ENCODE data around the gene DDX55. TPM values are rescaled to one million over a fixed set of nuclear protein-coding genes. Genes with fewer than 3 reads are reported as not detected.
"Not testable (repeated sequence)": the region's sequence is repeated elsewhere in the genome, so short reads cannot be mapped to it uniquely, and the experiment has no call there.

DDX55 gene
- 26.4 TPM for total RNA-seq

GRCh38 chr12:123601602-123602489 lies at the start of gene DDX55:
DDX55 (plus strand) TSS chr12:123602099; CDS start chr12:123602149, 50 bp downstream.
- peak within 1 kb of the TSS; percentile 70 for H3K4me3 ChIP-seq (ENCODE audit: low read length)
- no peaks in the 10 kb centered on the region for H3K27me3 ChIP-seq (ENCODE audit: insufficient read depth, low read length)
- no peaks in the 10 kb centered on the region for H3K9me3 ChIP-seq (ENCODE audit: low read depth, low read length)
- peaks cover 22% of the 10 kb centered on the region for H3K4me1 ChIP-seq (ENCODE audit: insufficient read depth, low read length)

GRCh38 chr12:123554136-123554535 lies 47.8 kb upstream of the DDX55 start:
- H3K4me1 ChIP-seq (ENCODE audit: insufficient read depth, low read length) = peaks cover 28% of the 10 kb centered on the region
- H3K4me3 ChIP-seq (ENCODE audit: low read length); H3K9me3 ChIP-seq (ENCODE audit: low read depth, low read length); H3K27me3 ChIP-seq (ENCODE audit: insufficient read depth, low read length): not testable (repeated sequence)

- not testable (repeated sequence) for H3K4me3 ChIP-seq (ENCODE audit: low read length); H3K27me3 ChIP-seq (ENCODE audit: insufficient read depth, low read length); H3K9me3 ChIP-seq (ENCODE audit: low read depth, low read length)
- peaks cover 34% of the 10 kb centered on the region for H3K4me1 ChIP-seq (ENCODE audit: insufficient read depth, low read length)
Observed at GRCh38 chr12:123554843-123555242, 47.1 kb upstream of the DDX55 start.

GRCh38 chr12:123558487-123558886 lies 43.4 kb upstream of the DDX55 start:
- H3K4me3 ChIP-seq (ENCODE audit: low read length); H3K9me3 ChIP-seq (ENCODE audit: low read depth, low read length); H3K27me3 ChIP-seq (ENCODE audit: insufficient read depth, low read length): not testable (repeated sequence)
- peaks cover 28% of the 10 kb centered on the region for H3K4me1 ChIP-seq (ENCODE audit: insufficient read depth, low read length)

GRCh38 chr12:123559468-123559867 lies 42.4 kb upstream of the DDX55 start:
- Histone ChIP-seq H3K4me3 (ENCODE audit: low read length) (no peak overlapping the region), H3K4me1 (ENCODE audit: insufficient read depth, low read length) (peaks cover 19% of the 10 kb centered on the region), H3K9me3 (ENCODE audit: low read depth, low read length) (no peaks in the 10 kb centered on the region), H3K27me3 (ENCODE audit: insufficient read depth, low read length) (no peaks in the 10 kb centered on the region)

- H3K9me3 ChIP-seq (ENCODE audit: low read depth, low read length) = no peaks in the 10 kb centered on the region
Observed at GRCh38 chr12:123571343-123571813, 30.5 kb upstream of the DDX55 start.

GRCh38 chr12:123572391-123572790 lies 29.5 kb upstream of the DDX55 start:
- Histone ChIP-seq H3K9me3 (ENCODE audit: low read depth, low read length) (no peaks in the 10 kb centered on the region), H3K27me3 (ENCODE audit: insufficient read depth, low read length) (no peaks in the 10 kb centered on the region), H3K4me3 (ENCODE audit: low read length) (no peak overlapping the region), H3K4me1 (ENCODE audit: insufficient read depth, low read length) (no peaks in the 10 kb centered on the region)

More at GRCh38 chr12:123571343-123571813, 30.5 kb upstream of the DDX55 start:
- H3K27me3 ChIP-seq (ENCODE audit: insufficient read depth, low read length) = no peaks in the 10 kb centered on the region
- no peaks in the 10 kb centered on the region for H3K4me1 ChIP-seq (ENCODE audit: insufficient read depth, low read length)
- H3K4me3 ChIP-seq (ENCODE audit: low read length) = no peak overlapping the region

- H3K4me1 ChIP-seq (ENCODE audit: insufficient read depth, low read length) = no peaks in the 10 kb centered on the region
- no peaks in the 10 kb centered on the region for H3K9me3 ChIP-seq (ENCODE audit: low read depth, low read length)
- no peak overlapping the region for H3K4me3 ChIP-seq (ENCODE audit: low read length)
- no peaks in the 10 kb centered on the region for H3K27me3 ChIP-seq (ENCODE audit: insufficient read depth, low read length)
Observed at GRCh38 chr12:123573870-123574269, 28.0 kb upstream of the DDX55 start.

- H3K27me3 ChIP-seq (ENCODE audit: insufficient read depth, low read length) = no peaks in the 10 kb centered on the region
- H3K4me3 ChIP-seq (ENCODE audit: low read length) = no peak overlapping the region
Observed at GRCh38 chr12:123576611-123577010, 25.3 kb upstream of the DDX55 start.

GRCh38 chr12:123578243-123578642 lies 23.7 kb upstream of the DDX55 start:
- Histone ChIP-seq H3K4me3 (ENCODE audit: low read length) (no peak overlapping the region), H3K9me3 (ENCODE audit: low read depth, low read length) (no peaks in the 10 kb centered on the region), H3K4me1 (ENCODE audit: insufficient read depth, low read length) (peaks cover 15% of the 10 kb centered on the region), H3K27me3 (ENCODE audit: insufficient read depth, low read length) (no peaks in the 10 kb centered on the region)

More at GRCh38 chr12:123576611-123577010, 25.3 kb upstream of the DDX55 start:
- H3K4me1 ChIP-seq (ENCODE audit: insufficient read depth, low read length) = no peaks in the 10 kb centered on the region
- no peaks in the 10 kb centered on the region for H3K9me3 ChIP-seq (ENCODE audit: low read depth, low read length)

- H3K4me3 ChIP-seq (ENCODE audit: low read length); H3K9me3 ChIP-seq (ENCODE audit: low read depth, low read length); H3K27me3 ChIP-seq (ENCODE audit: insufficient read depth, low read length): not testable (repeated sequence)
- H3K4me1 ChIP-seq (ENCODE audit: insufficient read depth, low read length) = peaks cover 17% of the 10 kb centered on the region
Observed at GRCh38 chr12:123578829-123579228, 23.1 kb upstream of the DDX55 start.

- H3K4me1 ChIP-seq (ENCODE audit: insufficient read depth, low read length) = peaks cover 30% of the 10 kb centered on the region
- no peaks in the 10 kb centered on the region for H3K27me3 ChIP-seq (ENCODE audit: insufficient read depth, low read length)
- no peaks in the 10 kb centered on the region for H3K9me3 ChIP-seq (ENCODE audit: low read depth, low read length)
- H3K4me3 ChIP-seq (ENCODE audit: low read length) = no peak overlapping the region
Observed at GRCh38 chr12:123580772-123581171, 21.1 kb upstream of the DDX55 start.

GRCh38 chr12:123591702-123592481 lies 10.0 kb upstream of the DDX55 start:
- Histone ChIP-seq H3K4me1 (ENCODE audit: insufficient read depth, low read length) (peaks cover 7% of the 10 kb centered on the region), H3K4me3 (ENCODE audit: low read length) (no peak overlapping the region), H3K9me3 (ENCODE audit: low read depth, low read length) (no peaks in the 10 kb centered on the region), H3K27me3 (ENCODE audit: insufficient read depth, low read length) (no peaks in the 10 kb centered on the region)

- H3K4me1 ChIP-seq (ENCODE audit: insufficient read depth, low read length) = peaks cover 1% of the 10 kb centered on the region
- H3K4me3 ChIP-seq (ENCODE audit: low read length) = no peak overlapping the region
- no peaks in the 10 kb centered on the region for H3K27me3 ChIP-seq (ENCODE audit: insufficient read depth, low read length)
- H3K9me3 ChIP-seq (ENCODE audit: low read depth, low read length) = no peaks in the 10 kb centered on the region
Observed at GRCh38 chr12:123595729-123596128, 6.2 kb upstream of the DDX55 start.

- Histone ChIP-seq H3K4me3 (ENCODE audit: low read length) (no peak overlapping the region), H3K9me3 (ENCODE audit: low read depth, low read length) (no peaks in the 10 kb centered on the region), H3K27me3 (ENCODE audit: insufficient read depth, low read length) (no peaks in the 10 kb centered on the region), H3K4me1 (ENCODE audit: insufficient read depth, low read length) (peaks cover 6% of the 10 kb centered on the region)
Observed at GRCh38 chr12:123597100-123597499, 4.8 kb upstream of the DDX55 start.
